HG02678 (cell line): ENCODE measurements around the gene GPR158.

Experiments used
- ATAC-seq: cut with Tn5 transposase; IDR thresholded peaks from one replicate; pipeline ENCODE4 v1.9.1; 2021; ENCODE audit warnings: mild to moderate bottlenecking, moderate library complexity; ENCODE audit not compliant: unreplicated experiment

Gene GPR158

GRCh38 chr10:25392132-25392531, 217.3 kb downstream of the GPR158 start:
- ATAC-seq: no peak

- no peak for ATAC-seq
Observed at GRCh38 chr10:25393621-25394020, 218.8 kb downstream of the GPR158 start.

- no peak for ATAC-seq
Observed at GRCh38 chr10:25398680-25399079, 223.9 kb downstream of the GPR158 start.

- no peak for ATAC-seq
Observed at GRCh38 chr10:25405871-25406270, 231.1 kb downstream of the GPR158 start.

DNA sequence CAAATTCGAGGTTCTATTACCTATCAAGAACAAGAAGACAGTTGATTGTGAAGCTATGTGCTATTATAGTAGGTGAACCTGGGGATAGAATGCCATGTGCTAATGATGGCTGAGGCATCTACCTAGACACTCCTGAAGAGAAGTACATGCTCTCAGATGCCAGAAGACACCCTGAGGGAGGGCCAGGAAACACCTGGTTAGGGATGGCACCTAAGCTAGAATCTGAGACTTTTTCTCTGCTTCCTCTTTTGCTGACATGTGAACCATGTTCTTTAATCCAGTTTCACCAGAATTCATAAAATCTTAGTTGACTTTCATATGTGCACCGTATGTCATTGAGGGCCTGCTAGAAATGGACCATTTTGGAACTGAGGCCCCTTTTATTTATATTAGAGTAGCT, 242.8 kb downstream of the GPR158 start:
- no peak for ATAC-seq

DNA sequence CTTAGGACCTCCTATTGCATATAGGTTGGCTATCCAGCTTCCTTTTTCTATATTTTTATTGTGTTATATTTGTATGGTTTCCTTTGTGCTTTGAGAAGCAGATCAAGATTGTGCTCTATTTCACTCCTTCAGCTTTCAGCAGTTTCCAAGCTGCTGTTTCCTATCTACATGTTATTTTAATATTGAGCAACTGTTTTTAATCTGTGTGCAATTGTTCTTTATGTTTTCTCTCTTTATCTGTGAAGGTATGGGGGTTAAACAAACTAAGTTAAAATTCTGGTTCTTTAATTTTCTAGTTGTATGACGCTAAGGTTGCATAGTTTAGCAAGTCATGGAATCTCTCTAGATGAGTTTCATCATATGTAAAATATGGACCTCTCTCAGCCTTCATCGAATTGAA, 251.0 kb downstream of the GPR158 start:
- ATAC-seq: no peak

DNA sequence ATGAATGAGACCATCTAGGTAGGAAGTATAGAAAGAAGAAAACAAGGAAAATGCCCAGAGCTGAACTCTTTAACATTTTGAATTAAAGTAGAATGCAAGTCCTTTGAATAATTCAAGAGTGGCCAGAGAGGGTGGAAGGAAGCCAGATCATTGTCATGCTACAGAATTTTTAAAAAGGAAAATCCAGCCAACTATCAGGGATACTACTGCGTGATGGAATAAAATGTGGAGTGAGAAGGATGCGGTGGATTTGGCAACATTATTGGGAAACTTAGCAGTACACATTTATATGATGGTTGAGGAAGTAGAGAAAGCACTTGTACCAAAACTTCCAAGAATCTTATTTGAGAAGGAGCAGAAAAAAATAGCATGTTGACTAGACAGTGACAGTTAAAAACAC, 261.6 kb downstream of the GPR158 start:
- ATAC-seq: no peak

- ATAC-seq: no peak
Observed at GRCh38 chr10:25441270-25441669, 266.5 kb downstream of the GPR158 start.

GRCh38 chr10:25444266-25444665, 269.5 kb downstream of the GPR158 start:
- ATAC-seq: no peak

DNA sequence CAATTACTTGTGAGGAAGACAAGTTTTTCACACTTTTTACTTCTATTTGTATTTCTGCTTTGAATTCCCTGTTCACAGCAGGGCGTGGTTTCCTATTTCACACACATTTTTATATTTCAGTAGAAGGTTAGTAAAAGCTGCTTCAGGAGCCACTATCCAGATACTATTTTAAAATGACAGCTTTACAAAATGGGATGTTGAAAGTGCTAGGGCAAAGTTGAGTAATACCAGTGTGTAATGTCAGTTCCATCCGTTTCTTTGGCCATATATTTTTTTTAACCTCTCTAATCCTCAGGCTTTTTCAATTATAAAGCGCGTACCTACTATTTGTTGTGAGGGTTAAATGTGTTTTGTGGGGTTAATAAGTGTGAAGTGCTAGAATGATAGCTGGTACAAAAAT, 276.6 kb downstream of the GPR158 start:
- no peak for ATAC-seq

GRCh38 chr10:25453619-25454018, 278.8 kb downstream of the GPR158 start:
- no peak for ATAC-seq

GRCh38 chr10:25455980-25456567, 281.3 kb downstream of the GPR158 start:
- no peak for ATAC-seq

DNA sequence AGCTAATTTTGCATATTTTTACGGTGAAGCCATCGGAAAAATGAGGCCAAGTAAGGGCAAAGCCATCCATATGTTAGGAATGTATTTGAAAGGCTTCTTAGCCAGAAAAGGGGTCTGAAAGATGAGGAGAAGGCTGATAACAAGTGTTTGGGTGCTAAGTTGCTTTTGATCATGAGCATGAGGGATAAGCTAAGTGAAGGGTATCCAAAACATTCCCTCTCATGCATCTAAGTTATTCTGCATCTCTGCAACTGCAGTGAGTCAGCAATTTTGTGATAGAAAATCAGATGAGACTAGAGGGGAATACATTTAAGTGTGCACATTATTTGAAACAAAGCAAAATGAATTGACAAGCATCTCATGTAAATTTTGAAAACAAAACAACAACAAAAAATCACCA, 282.8 kb downstream of the GPR158 start:
- no peak for ATAC-seq

GRCh38 chr10:25465582-25466372, 291.0 kb downstream of the GPR158 start:
- ATAC-seq: no peak

DNA sequence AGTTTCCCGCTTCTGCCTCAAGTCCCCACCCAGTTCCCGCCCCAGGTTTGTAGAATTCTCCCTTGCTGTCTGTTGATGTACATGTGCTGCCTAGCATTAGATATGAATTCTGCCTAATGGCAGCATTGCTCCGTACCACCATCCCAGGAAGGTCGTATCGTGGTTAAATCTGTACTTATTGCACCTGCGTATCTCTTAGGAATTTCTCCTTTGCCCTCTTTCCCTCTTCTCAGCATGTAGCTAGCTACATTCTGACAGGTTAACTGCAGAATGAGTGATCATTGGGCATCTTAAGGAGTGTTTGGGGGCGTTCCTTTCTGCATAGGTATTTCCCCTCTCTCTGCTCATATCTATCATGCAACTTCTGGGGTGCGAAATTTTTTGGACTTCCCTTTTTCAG, 293.1 kb downstream of the GPR158 start:
- ATAC-seq: no peak

DNA sequence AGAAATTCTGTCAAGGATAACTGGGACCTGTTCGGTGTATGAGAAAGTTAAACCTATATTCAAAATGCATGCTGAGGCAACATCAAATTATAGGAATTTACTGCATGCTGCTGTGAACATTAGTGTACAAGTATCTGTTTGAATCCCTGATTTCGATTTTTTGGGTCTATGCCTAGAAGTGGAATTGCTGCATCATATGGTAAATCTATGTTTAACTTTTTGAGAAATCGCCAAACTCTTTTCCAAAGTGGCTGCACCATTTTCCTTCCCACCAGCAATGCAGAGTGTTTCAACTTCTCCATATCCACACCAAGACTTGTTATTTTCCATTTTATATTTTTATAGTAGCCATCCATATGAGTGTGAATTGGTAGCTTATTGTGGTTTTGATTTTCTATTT, 306.7 kb downstream of the GPR158 start:
- no peak for ATAC-seq

DNA sequence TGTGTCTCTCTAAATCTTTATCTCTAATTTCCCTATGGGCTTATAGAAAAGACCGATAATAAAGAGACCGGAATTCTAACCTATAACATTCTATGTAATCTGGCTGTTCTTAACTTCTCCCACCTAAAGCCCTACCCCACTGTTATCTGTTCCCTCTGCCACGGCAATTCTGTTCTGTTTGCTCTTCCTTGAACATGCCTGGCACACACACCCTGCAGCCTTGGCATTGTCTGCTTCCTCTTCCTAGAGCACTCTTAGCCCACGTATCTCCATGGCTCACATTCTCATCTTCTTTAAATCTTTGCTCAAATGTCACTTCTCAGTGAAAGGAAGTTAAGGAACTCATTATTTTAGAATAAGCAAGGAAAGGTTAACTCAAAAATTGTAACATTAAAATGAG, 309.2 kb downstream of the GPR158 start:
- ATAC-seq: no peak

DNA sequence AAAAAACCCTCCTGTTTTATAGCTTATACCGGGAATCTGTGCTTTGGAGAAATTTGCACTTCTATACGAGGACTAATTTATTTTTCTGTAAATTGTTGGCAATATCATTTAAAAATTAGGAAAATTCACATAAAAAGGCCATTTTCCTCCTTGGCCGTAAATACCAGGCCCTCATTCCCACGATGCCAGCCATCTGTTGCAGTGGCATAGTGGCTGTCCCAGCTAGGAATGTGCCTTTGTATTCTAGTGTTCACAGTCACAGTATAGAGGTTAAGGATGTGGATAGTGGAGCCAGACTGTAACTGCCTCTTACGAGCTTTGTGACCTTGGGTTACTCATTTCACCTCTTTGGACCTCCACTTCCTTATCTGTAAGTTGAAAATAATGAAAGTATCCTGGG, 312.5 kb downstream of the GPR158 start:
- ATAC-seq: no peak

DNA sequence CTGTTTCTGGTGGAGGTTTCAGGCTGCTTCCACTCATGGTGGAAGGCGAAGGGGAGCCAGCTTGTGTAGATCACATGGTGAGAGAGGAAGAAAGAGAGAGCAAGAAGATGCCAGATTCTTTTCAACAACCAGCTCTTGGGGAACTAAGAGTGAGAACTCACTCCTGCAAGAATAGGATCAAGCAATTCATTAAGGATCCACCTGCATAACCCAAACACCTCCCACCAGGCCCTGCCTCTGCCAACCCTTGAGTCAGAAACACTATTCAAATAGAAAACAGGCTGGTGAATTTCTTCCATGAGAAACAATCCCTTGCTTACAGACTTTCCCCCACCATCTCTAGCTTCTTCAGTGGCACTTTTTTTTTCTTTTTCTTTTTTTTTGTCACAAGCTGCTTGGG, 317.2 kb downstream of the GPR158 start:
- no peak for ATAC-seq

GRCh38 chr10:25492680-25493079, 317.9 kb downstream of the GPR158 start:
- no peak for ATAC-seq

- ATAC-seq: no peak
Observed at GRCh38 chr10:25493122-25493893, 318.5 kb downstream of the GPR158 start.

DNA sequence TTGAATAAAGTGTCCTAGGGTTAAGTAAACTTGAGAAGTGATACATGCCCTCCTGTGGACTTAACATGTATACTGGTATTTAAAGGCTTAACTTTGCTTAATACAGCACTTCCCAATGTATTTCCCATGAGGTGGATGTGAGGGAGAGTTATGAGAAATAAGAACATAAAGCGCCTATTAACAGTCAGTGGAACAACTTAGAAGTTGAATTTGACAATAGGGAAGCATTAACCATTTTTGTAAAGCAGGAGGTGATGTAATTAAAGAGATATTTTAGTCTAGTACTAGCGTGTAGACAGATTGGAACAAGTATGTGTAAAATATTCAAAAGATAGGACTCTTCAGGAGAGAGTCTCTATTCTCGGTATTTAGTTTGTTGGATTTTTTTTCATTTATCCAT, 322.4 kb downstream of the GPR158 start:
- no peak for ATAC-seq
